H1 (cell line): Measurements from ENCODE around the gene GNG7. TPM values are rescaled to one million over a fixed set of nuclear protein-coding genes. Genes with fewer than 3 reads are reported as not detected.

Source experiments
- BCL11A ChIP-seq, 2 experiments: IDR thresholded peaks; one replicate each; pipeline ENCODE4 v1.6.1; 2011; ENCODE audit warnings: low read depth in 2 of 2, low read length in 2 of 2, mild to moderate bottlenecking in 2 of 2
- CHD1 ChIP-seq: IDR thresholded peaks from 2 replicates; pipeline ENCODE4 v1.6.1; 2012; ENCODE audit warnings: low read depth, low read length, improper control_type of control experiment
- FOSL1 ChIP-seq: IDR thresholded peaks from 2 replicates; pipeline ENCODE4 v1.6.1; 2011; ENCODE audit warnings: mild to moderate bottlenecking, low read depth, low read length, moderate library complexity; ENCODE audit not compliant: insufficient read depth
- HDAC2 ChIP-seq, 2 experiments: fragments of 300-600 bp in 1 of 2; sonication (generic) in 1 of 2; IDR thresholded peaks; 2 replicates each; pipeline ENCODE4 v1.6.1; 2011 to 2012; ENCODE audit warnings: low read depth in 2 of 2, low read length in 2 of 2, mild to moderate bottlenecking in 2 of 2, moderate library complexity in 2 of 2, borderline replicate concordance in 1 of 2, inconsistent platforms in 1 of 2
- HDAC6 ChIP-seq: IDR thresholded peaks from one replicate; pipeline ENCODE4 v1.7.1; 2012; ENCODE audit warnings: low read depth, mild to moderate bottlenecking, inconsistent platforms, low read length, moderate library complexity
- POU5F1 ChIP-seq: IDR thresholded peaks from 2 replicates; pipeline ENCODE4 v1.6.1; 2011; ENCODE audit warnings: low read depth, mild to moderate bottlenecking, low read length, moderate library complexity
- SAP30 ChIP-seq: fragments of 300-600 bp; sonication (generic); IDR thresholded peaks from 2 replicates; pipeline ENCODE4 v1.7.1; 2012; ENCODE audit warnings: low read length, moderate library complexity, mild to moderate bottlenecking, inconsistent platforms; ENCODE audit not compliant: insufficient read depth, insufficient replicate concordance
- SIRT6 ChIP-seq: IDR thresholded peaks from one replicate; pipeline ENCODE4 v1.7.1; 2012; ENCODE audit warnings: low read length, inconsistent platforms
- polyA plus RNA-seq, 7 experiments: library from polyadenylated mRNA; depleted of rRNA in 3 of 7; stranded (reverse) in 5 of 7; unstranded in 2 of 7; fragments of >200 nt in 5 of 7; fragments of 200-250 nt in 2 of 7; gene quantifications; 1 replicate in 5 of 7; 2 replicates in 1 of 7; 4 replicates in 1 of 7; pipeline versions ENCODE4 v1.2.1 to v1.2.3, GENCODE V29; 2011 to 2013; ENCODE audit warnings: missing spikeins in 2 of 7, mixed read lengths in 2 of 7
- total RNA-seq: library from RNA; stranded (reverse); fragmentation: NEBNext Ultra II Directional; extraction: Animal tissue kit (Norgen Biotek cat#: 25700); gene quantifications from 2 replicates; pipeline ENCODE4 v1.2.1, GENCODE V29; 2021

Gene GNG7
- total and polyA plus RNA-seq, 2 of the 8 experiments (the other 6 are each of a cell fraction or from before 2014, with no cell fraction given) = 2.8 to 7.8 TPM

GRCh38 chr19:2715470-2716274 is 13.2 kb upstream of the GNG7 start (continued):
- TF ChIP-seq HDAC2 (IDR thresholded peaks at IDR 0.05; ENCODE audit: borderline replicate concordance in 1 of 2, low read depth in 2 of 2, low read length in 2 of 2) (no peak), POU5F1 (no peak), BCL11A (IDR thresholded peaks at IDR 0.05; ENCODE audit: low read depth in 2 of 2, low read length in 2 of 2) (no peak), SIRT6 (no peak), CHD1 (no peak), HDAC6 (no peak), FOSL1 (no peak), SAP30 (no peak)
